GM19238 (cell line): Measurements from ENCODE around the gene UQCRC1.

Experiments used
- DNase-seq: peaks from one replicate; pipeline ENCODE4 v3.0.0; 2011; ENCODE audit warnings: low spot score; ENCODE audit not compliant: insufficient read length

UQCRC1 gene

GRCh38 chr3:48633743-48634142 is 24.3 kb upstream of the UQCRC1 start:
- no peak for DNase-seq

- DNase-seq = no peak
These were observed 23.8 kb upstream of the UQCRC1 start for GRCh38 chr3:48633256-48633655.

DNA sequence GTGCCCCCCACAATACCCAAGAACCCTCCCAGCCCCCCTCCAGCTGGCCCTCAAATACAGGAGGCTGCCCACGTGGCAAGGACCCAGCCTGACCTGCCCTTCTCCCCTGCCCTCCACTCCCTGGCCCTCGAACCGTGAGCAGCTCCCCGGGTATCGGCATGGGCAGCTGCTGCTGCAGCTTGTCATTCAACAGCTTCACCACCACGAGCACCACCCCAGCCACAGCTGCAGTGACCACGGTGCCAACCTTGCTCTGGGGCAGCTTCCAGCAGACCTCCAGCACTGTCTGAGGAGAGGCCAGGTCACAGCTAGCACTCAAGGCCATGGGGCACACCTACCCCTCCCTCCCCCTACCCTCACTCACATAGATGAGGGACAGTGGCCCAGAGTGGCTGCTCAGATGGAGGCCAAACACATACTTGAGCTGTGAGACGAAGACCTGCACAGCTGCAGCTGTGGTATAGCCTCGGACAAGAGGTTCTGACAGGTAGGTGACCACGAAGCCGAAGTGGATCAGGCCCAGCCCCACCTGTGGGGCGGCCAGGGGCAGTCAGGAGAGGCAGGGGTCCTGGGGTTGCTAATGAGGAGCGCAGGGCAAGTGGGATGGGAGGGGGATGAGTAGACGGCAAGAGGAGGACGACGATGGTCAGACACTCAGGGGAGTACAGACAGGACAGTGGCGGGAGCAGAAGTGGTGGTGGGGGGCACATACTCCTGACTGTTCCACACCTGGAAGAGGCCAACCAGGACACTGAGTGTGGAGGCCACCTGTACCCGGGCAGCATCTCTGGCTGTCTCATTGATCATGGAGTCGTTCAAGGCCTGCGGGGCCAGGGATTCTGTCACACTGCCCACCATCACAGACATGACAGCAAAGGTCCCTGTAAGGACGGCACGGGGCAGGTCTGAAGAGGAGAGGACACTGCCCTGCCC is 22.3 kb upstream of the UQCRC1 start:
- DNase-seq = no peak

- DNase-seq = no peak
These were observed 21.4 kb upstream of the UQCRC1 start for GRCh38 chr3:48630833-48631232.

DNA sequence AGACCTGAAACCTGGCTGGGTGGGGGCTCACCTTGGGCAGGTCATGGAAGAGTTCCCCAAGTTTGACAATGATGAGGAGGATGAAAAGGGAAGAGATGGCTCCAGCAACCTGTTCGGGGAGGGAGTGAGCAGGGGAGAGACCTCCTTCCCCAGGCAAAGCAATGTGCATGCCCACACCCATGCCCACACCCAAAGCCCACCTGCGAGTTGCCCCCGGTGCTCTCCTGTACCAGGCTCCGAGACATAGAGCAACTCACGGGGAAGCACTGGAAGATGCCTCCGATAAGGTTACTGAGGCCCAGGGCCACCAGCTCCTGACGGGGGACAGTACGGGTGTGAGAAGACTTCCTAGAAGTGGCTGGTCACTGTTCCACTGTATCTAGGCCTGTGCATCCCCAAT is 21.0 kb upstream of the UQCRC1 start:
- no peak for DNase-seq

- no peak for DNase-seq
These were observed 20.4 kb upstream of the UQCRC1 start for GRCh38 chr3:48629894-48630293.

DNA sequence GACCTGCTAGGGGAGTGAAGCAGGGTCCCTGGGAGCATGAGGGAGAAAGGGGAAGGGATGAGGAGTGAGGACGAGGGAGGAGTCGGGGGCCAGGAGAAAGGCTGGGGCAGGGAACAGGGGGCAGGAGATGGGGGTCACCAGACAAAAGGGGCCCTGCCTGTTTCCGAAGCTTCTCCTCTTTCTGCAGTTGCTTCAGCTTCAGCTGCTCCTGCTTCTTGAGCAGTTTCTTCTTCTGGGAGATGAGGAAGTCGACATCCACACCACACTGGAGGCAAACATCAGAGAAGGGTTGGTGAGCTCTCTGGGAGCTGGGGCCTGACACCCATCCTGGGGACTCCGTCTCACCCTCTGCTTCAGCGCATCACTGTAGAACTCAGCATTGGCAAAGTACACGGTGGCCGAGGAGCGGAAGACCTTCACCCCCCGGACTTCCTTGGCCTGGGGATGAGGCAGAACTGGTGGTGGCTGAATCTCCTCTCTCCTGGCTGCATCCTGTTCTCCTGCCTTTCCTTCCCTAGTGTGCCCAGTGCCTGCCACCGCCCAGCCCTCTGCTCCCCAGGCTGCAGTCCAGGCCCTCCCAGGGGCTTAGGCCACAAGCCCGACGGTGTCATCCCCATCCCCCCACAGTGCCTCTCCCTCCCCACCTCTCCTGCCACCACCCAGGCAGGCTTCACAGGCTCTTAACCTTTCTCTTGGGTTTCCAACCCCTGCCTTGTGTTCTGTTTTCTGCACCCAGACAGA is 19.0 kb upstream of the UQCRC1 start:
- DNase-seq = no peak

DNA sequence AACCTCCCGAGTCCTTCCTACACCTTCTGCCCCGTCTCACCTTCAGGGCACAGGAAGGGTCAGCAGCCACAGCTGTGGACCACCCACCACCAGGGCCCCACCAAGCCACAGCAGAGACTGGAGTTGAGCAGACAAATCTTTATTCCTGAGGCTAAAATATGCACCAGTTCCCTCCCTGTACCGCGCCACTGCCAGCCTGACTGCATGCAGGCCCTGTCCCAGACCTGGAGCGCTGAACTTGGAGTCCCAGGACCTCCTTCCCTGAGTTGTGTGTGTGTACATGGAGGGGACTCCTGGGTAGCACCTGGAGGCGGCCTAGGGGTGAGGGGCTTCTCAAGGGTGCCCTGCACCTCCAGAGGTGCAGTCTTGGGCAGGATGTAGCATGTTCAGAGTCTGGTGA is 16.2 kb upstream of the UQCRC1 start:
- DNase-seq = no peak

- no peak for DNase-seq
These were observed 15.3 kb upstream of the UQCRC1 start for GRCh38 chr3:48624767-48625166.

GRCh38 chr3:48623851-48624547 is 14.6 kb upstream of the UQCRC1 start:
- DNase-seq = no peak

DNA sequence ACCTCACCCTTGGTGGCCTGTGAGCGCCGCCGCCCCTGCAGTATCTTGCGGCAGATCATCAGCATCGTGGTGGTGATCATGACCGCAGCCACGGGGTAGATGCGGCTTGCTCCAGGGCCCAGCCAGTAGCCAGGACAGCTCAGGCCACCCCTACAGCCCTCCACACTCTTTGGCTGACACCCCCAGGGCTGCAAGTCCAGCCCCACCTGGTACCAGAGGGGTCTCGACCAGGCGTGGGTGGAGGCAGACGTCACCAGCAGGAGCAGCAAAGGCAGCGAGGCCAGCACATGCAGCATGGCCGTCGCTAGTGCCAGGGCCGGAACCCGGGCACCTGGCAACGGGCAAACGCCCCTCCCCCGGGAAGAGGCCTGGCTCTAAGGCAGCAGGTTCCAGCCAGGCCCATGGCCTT is 12.0 kb upstream of the UQCRC1 start, which contains the start of gene TMEM89:
TSS of gene TMEM89 (minus strand) at position 309 of the 409 bp plus-strand sequence. CDS start at position 296, 13 bp downstream.
- DNase-seq = no peak

GRCh38 chr3:48619541-48620524 is 10.4 kb upstream of the UQCRC1 start:
- DNase-seq = no peak

DNA sequence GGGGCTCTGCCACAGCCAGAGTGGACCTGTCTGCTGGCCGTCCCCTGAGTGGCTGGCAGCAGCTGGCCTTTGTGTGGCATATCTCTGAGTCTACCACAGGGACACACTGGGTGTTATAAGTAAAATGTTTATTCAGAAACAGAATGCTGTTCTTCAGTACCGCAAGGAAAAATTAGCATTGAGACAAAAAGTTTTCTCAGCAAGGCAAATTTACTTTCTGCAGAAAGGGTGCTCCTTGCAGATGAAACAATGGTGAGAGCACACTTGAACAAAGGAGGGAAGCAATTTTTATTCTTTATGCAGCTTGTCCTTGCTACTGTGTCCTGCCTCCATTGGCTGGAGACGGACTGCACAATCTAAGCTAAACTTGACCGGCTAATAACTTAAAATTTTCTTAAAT is 8.1 kb upstream of the UQCRC1 start:
- DNase-seq = no peak

GRCh38 chr3:48614044-48614443 is 4.6 kb upstream of the UQCRC1 start:
- no peak for DNase-seq

GRCh38 chr3:48612309-48612708 is 2.9 kb upstream of the UQCRC1 start:
- DNase-seq = no peak

GRCh38 chr3:48607519-48607918 is 1.9 kb downstream of the UQCRC1 start:
- DNase-seq = no peak

DNA sequence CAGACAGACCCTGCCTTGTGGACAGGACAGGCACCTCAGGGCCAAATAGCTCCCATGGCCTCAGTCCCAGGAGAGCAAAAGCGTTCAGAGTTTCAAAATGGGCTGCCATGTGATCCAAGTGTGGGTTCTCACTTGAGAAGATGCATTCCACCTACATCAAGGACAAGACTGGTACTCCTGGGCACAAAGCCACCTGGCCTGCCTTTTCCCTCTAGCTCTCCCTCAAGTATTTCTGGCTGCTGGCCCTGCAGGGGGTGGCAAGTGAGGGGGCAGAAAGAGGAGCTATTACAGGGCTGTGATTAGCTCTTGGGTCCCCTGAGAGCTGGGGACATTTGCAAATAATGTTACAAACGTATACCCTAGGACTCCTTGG is 7.8 kb downstream of the UQCRC1 start:
- no peak for DNase-seq

DNA sequence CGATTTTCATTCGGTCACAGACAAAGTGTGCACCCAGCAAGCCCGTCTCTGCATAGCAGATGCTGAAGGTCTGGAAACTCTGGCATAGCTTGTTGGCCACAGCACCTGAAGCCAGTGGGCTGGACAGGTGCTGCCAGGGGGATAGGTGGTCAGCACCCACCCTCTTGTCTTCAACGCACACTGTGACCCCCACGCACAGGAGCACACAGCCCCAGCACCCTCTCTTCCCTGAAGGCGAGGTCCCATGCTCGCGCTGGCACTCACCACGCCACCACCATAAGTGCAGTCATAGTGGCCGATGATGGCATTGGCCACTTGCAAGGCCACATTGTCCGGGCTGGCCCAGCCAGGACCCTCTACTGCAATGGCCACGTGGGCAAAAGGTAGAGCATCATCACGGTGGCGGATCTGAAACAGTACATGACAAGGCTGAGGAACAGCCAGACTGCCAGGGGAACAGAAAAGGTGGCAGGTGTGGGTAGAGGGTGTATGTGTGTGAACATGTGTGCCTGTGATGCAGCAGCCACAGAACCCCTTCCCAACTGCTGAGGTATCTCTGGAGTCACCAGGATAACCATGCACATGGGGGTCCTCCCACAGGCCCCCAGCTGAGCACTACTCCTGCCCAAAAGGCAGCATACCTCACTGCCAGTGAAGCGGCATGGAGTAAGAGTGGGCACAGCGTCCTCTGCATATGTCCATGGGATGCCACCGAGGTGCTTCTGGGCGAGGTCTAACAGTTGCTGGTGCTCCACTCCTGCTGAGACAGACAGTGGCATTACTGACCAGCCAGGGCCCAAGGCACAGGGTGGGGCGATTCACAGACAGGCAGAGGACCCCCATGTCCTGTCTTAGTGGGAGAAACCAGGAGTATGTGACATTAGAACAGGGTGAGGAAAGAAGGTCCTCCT is 8.5 kb downstream of the UQCRC1 start:
- DNase-seq = no peak

DNA sequence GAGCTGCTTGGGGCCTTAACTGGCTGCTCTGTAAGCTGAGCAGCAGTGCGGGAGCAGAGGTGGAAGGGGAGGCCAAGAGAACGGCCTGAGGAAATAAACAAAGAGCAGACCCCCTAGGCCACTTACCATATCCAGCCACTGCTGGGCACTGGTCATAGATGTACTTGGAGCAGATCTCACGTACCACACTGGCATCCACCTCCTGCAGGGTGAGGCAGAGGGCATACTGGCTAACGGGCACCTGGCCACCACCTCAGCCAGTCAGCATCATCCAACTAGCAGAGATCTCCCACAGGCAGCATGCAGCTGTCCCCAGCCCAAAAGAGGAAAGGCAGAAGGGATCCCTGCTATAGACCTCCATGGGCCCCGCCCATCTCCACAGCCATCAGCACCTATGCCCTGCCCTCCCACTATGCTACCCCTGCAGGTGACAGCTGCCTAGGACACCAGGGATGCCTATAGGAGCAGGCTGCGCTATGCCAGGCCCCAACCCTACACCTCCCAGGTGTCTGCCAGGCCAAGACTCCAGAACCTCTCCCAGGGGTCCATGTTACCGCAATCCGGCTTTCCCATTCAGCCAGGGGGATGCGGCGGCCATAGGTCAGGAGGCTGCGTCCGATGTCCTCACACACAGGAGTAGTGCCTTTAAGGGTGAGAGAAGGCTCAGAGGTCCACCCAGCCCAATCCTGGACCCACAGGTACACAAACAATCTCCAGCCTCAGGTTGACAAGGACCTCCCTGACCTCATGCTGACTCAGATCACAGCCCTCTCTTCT is 9.7 kb downstream of the UQCRC1 start:
- DNase-seq = no peak
